RWPE1 (cell line): ENCODE results near the gene RAP1GAP.

Experiments used
- CTCF ChIA-PET: fragments of 350-600 bp; sonication (Branson Sonifier 250); formaldehyde crosslinking; extraction: SDS; loops from one replicate; lab custom pipeline; 2021; lab: Yijun Ruan, JAX
- POLR2A ChIA-PET: fragments of 400-600 bp; formaldehyde crosslinking; extraction: SDS; loops from one replicate; lab custom pipeline; 2020; ENCODE audit warnings: antibody characterized with exemption; ENCODE audit not compliant: low non-redundant PET; lab: Yijun Ruan, JAX
- DNase-seq: peaks from one replicate; pipeline ENCODE4 v3.0.0; 2012; ENCODE audit warnings: low spot score
- H3K27ac ChIP-seq: fragments of 450-650 bp; 2 replicates; pipeline ENCODE4 v1.5.1; 2017
- CTCF ChIP-seq: fragments of 450-650 bp; conservative IDR thresholded peaks from 2 replicates; pipeline ENCODE4 v1.5.1; 2017; ENCODE audit warnings: low read depth, mild to moderate bottlenecking

The RAP1GAP gene

GRCh38 chr1:21573971-21574465, 95.1 kb downstream of the RAP1GAP start:
- DNase-seq = peak; percentile 60
- CTCF ChIA-PET = interaction anchor here (0.7 to 0.9 kb wide), 5 partner anchors 11 to 343 kb away, joined by 3 read pairs; no protein-coding TSS in a partner anchor
- POLR2A ChIA-PET = no interaction called here
- H3K27ac ChIP-seq = peak overlapping the region; percentile 49; the same call in 1 of the 2 replicates
- peak; percentile 56 for TF ChIP-seq CTCF

GRCh38 chr1:21573475-21573874, 95.7 kb downstream of the RAP1GAP start:
- CTCF ChIA-PET = interaction anchor here (0.7 to 0.9 kb wide), 5 partner anchors 10 to 342 kb away, joined by 3 read pairs; no protein-coding TSS in a partner anchor
- DNase-seq = no peak
- TF ChIP-seq CTCF = no peak
- POLR2A ChIA-PET = no interaction called here
- H3K27ac ChIP-seq = no peak overlapping the region

GRCh38 chr1:21572735-21573277, 96.4 kb downstream of the RAP1GAP start:
- TF ChIP-seq CTCF = no peak
- H3K27ac ChIP-seq = no peak overlapping the region
- POLR2A ChIA-PET = no interaction called here
- no peak for DNase-seq
- CTCF ChIA-PET = interaction anchor here (0.9 kb wide), 1 partner anchor 341 kb away, joined by 3 read pairs; no protein-coding TSS in a partner anchor

GRCh38 chr1:21572221-21572620, 96.9 kb downstream of the RAP1GAP start:
- no peak overlapping the region for H3K27ac ChIP-seq
- ChIA-PET CTCF (interaction anchor here (0.6 kb wide), 1 partner anchor 844 kb away, joined by 4 read pairs; no protein-coding TSS in a partner anchor), POLR2A (no interaction called here)
- DNase-seq = no peak
- TF ChIP-seq CTCF = no peak

- TF ChIP-seq CTCF = no peak
- H3K27ac ChIP-seq = no peak overlapping the region
- POLR2A ChIA-PET = no interaction called here
- no peak for DNase-seq
- CTCF ChIA-PET = interaction anchor here (1.3 kb wide), 1 partner anchor 201 kb away, joined by 5 read pairs; no protein-coding TSS in a partner anchor
Observed at GRCh38 chr1:21570885-21571284, 98.3 kb downstream of the RAP1GAP start.

GRCh38 chr1:21570528-21570875, 98.7 kb downstream of the RAP1GAP start:
- no peak for DNase-seq
- no peak overlapping the region for H3K27ac ChIP-seq
- TF ChIP-seq CTCF = no peak
- ChIA-PET CTCF (interaction anchor here (1.3 kb wide), 1 partner anchor 200 kb away, joined by 5 read pairs; no protein-coding TSS in a partner anchor), POLR2A (no interaction called here)
